Neural cell (in vitro differentiated cells): ENCODE data around the gene PDE4D.

Experiments
- EZH2 ChIP-seq: fragments of 200-600, 300-800 bp; shearing (Covaris generic), sonication (generic); IDR thresholded peaks from 2 replicates; pipeline ENCODE4 v1.6.1; 2014; ENCODE audit warnings: antibody characterized with exemption, low read length, borderline replicate concordance, mild to moderate bottlenecking; ENCODE audit not compliant: insufficient read depth, poor library complexity, severe bottlenecking
- MXI1 ChIP-seq: fragments of 450-650 bp; conservative IDR thresholded peaks from 2 replicates; pipeline ENCODE4 v1.6.1; 2014; ENCODE audit warnings: antibody characterized with exemption, mild to moderate bottlenecking; ENCODE audit not compliant: poor library complexity, severe bottlenecking
- SMC3 ChIP-seq: fragments of 450-650 bp; conservative IDR thresholded peaks from 2 replicates; pipeline ENCODE4 v1.6.1; 2014; ENCODE audit warnings: antibody characterized with exemption, mild to moderate bottlenecking, moderate library complexity; ENCODE audit not compliant: poor library complexity
- TF ChIP-seq, protein P1 (sequence below): fragments of 450-650 bp; IDR thresholded peaks from 2 replicates; pipeline ENCODE4 v1.5.1; 2014; ENCODE audit warnings: antibody characterized with exemption, mild to moderate bottlenecking, moderate library complexity; ENCODE audit not compliant: poor library complexity, severe bottlenecking

DNA sequence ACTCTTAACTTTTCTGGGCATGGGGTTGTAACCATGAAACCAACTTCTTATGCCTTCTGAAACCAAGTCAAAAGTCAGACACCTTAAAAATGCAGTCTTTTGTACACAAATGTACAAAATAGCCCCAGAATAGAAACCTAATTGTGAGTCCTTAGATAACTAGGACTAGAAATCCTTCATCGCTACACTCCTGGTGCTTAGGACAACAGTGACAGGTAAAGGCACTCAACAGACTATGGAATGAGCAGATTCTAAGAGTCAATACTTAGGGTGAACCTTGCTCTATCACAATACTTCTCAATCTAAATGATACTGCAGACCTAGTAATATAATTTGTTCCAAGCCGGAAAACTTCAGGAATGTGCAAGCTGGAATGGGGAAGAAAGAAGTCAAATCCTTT is 163.7 kb downstream of the PDE4D start:
- TF ChIP-seq, protein P1, sequence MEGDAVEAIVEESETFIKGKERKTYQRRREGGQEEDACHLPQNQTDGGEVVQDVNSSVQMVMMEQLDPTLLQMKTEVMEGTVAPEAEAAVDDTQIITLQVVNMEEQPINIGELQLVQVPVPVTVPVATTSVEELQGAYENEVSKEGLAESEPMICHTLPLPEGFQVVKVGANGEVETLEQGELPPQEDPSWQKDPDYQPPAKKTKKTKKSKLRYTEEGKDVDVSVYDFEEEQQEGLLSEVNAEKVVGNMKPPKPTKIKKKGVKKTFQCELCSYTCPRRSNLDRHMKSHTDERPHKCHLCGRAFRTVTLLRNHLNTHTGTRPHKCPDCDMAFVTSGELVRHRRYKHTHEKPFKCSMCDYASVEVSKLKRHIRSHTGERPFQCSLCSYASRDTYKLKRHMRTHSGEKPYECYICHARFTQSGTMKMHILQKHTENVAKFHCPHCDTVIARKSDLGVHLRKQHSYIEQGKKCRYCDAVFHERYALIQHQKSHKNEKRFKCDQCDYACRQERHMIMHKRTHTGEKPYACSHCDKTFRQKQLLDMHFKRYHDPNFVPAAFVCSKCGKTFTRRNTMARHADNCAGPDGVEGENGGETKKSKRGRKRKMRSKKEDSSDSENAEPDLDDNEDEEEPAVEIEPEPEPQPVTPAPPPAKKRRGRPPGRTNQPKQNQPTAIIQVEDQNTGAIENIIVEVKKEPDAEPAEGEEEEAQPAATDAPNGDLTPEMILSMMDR = no peak
- TF ChIP-seq EZH2 = no peak
- no peak for TF ChIP-seq MXI1
- TF ChIP-seq SMC3 = no peak
